Vagina (tissue), 2 donors: Measurements from ENCODE around the gene RNF212B. TPM values are rescaled to one million over a fixed set of nuclear protein-coding genes. Genes with fewer than 3 reads are reported as not detected.

Experiments used
- DNase-seq, 2 donors: peaks; one replicate each; pipeline ENCODE4 v3.0.0-alpha.2; 2017; ENCODE audit errors: extremely low spot score in 2 of 2
- H3K27ac ChIP-seq: fragments of 200-600 bp; sonication (generic); one replicate; pipeline ENCODE4 v1.5.1; 2019
- H3K27me3 ChIP-seq: fragments of 200-600 bp; sonication (generic); one replicate; pipeline ENCODE4 v1.5.1; 2019
- H3K36me3 ChIP-seq, 2 donors: fragments of 200-600 bp; sonication (generic); one replicate each; pipeline ENCODE4 v1.5.1; 2017 to 2019
- H3K4me1 ChIP-seq: fragments of 200-600 bp; sonication (generic); one replicate; pipeline ENCODE4 v1.5.1; 2019
- H3K4me3 ChIP-seq, 2 donors: fragments of 200-600 bp; sonication (generic); 1 replicate in 1 of 2; 2 replicates in 1 of 2; pipeline ENCODE4 v1.5.1; 2016 to 2019
- H3K9me3 ChIP-seq: fragments of 200-600 bp; sonication (generic); one replicate; pipeline ENCODE4 v1.5.1; 2019
- CTCF ChIP-seq, 3 experiments: fragments of 450-650 bp in 2 of 3; fragments of 200-600 bp in 1 of 3; sonication (generic) in 1 of 3; IDR thresholded peaks; one replicate each; pipeline ENCODE4 v1.5.1; 2017 to 2019; ENCODE audit warnings: antibody characterized with exemption in 3 of 3, mild to moderate bottlenecking in 2 of 3, moderate library complexity in 2 of 3
- POLR2A ChIP-seq, 2 donors: fragments of 450-650 bp; IDR thresholded peaks; one replicate each; pipeline ENCODE4 v1.6.1; 2017; ENCODE audit warnings: antibody characterized with exemption in 2 of 2, mild to moderate bottlenecking in 2 of 2, moderate library complexity in 2 of 2
- POLR2AphosphoS5 ChIP-seq, 2 donors: sonication (generic); formaldehyde crosslinking; IDR thresholded peaks; one replicate each; pipeline ENCODE4 v1.9.0; 2017; ENCODE audit warnings: antibody characterized with exemption in 2 of 2, mild to moderate bottlenecking in 2 of 2, low read depth in 1 of 2; ENCODE audit not compliant: insufficient read depth in 1 of 2
- intact Hi-C: fragments of 100-400 bp; cut with DNase I; formaldehyde crosslinking; loops from one replicate; pipeline ENCODE4 v1.15.1; 2023
- total RNA-seq: library from RNA; depleted of rRNA; stranded (reverse); fragments of >200 nt; gene quantifications from one replicate; pipeline ENCODE4 v1.2.3, GENCODE V29; 2016

RNF212B gene
- total RNA-seq, 1 donor from 2014 or later, result not detected

- intact Hi-C loops, result no loop called here
Measured at GRCh38 chr14:23206422-23207145, 31.2 kb upstream of the RNF212B start.

GRCh38 chr14:23207146-23207540 lies 30.6 kb upstream of the RNF212B start:
- Histone ChIP-seq H3K27ac (no peak overlapping the region), H3K27me3 (no peaks in the 10 kb centered on the region), H3K4me1 (no peaks in the 10 kb centered on the region), H3K4me3 (no peak overlapping the region), H3K36me3 (no peaks in the 10 kb centered on the region), H3K9me3 (no peaks in the 10 kb centered on the region)
- TF ChIP-seq POLR2A (IDR thresholded peaks at IDR 0.05) (no peak), POLR2AphosphoS5 (IDR thresholded peaks at IDR 0.05; ENCODE audit: insufficient read depth in 1 of 2, low read depth in 1 of 2) (no peak), CTCF (IDR thresholded peaks at IDR 0.05) (no peak)
- intact Hi-C loops, result no loop called here
- DNase-seq, result no peak

More at GRCh38 chr14:23206422-23207145, 31.2 kb upstream of the RNF212B start:
- H3K9me3 ChIP-seq, result no peaks in the 10 kb centered on the region
- no peaks in the 10 kb centered on the region for H3K36me3 ChIP-seq
- H3K27ac ChIP-seq, result no peak overlapping the region
- TF ChIP-seq POLR2AphosphoS5 (IDR thresholded peaks at IDR 0.05; ENCODE audit: insufficient read depth in 1 of 2, low read depth in 1 of 2) (no peak), CTCF (IDR thresholded peaks at IDR 0.05) (no peak), POLR2A (IDR thresholded peaks at IDR 0.05) (no peak)
- no peaks in the 10 kb centered on the region for H3K27me3 ChIP-seq
- no peak for DNase-seq
- H3K4me3 ChIP-seq, result no peak overlapping the region
- no peaks in the 10 kb centered on the region for H3K4me1 ChIP-seq

- intact Hi-C loops, result no loop called here
- Histone ChIP-seq H3K36me3 (no peaks in the 10 kb centered on the region), H3K4me1 (no peaks in the 10 kb centered on the region), H3K9me3 (no peaks in the 10 kb centered on the region), H3K4me3 (no peak overlapping the region), H3K27ac (no peak overlapping the region), H3K27me3 (no peaks in the 10 kb centered on the region)
- no peak for TF ChIP-seq CTCF (IDR thresholded peaks at IDR 0.05)
- no peak for TF ChIP-seq POLR2AphosphoS5 (IDR thresholded peaks at IDR 0.05; ENCODE audit: insufficient read depth in 1 of 2, low read depth in 1 of 2)
- TF ChIP-seq POLR2A (IDR thresholded peaks at IDR 0.05), result no peak
- DNase-seq, result no peak
Measured at GRCh38 chr14:23208324-23208723, 29.4 kb upstream of the RNF212B start.

DNA sequence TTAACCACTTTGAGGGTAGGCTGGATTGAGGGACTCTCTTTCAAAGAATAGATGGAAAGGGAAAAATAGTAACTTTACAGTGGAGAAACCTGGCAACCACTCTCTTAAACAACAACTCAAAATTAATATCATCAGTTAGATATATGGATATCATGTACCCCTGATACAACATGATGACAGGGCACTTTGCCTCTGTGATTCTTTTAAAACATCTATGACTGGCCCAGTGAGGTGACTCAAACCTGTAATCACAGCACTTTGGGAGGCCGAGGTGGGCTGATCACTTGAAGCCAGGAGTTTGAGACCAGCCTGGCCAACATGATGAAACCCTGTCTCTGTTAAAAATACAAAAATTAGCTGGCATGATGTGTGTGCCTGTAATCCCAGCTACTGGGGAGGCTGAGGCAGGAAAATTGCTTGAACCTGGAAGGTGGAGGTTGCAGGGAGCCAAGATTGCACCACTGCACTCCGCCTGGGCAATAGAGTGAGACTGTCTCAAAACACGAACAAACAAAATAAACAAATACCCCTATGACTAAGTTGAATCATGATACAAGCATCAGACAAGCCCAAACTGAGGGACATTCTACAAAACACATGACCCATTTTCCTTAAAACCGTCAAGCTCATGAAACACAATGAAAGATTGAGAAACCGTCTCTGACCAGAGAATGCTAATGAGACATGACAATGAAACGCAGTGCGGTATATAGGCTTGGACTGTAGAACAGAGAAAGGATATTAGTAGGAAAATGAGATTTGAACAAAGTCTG lies 27.9 kb upstream of the RNF212B start:
- Histone ChIP-seq H3K4me1 (no peaks in the 10 kb centered on the region), H3K36me3 (no peaks in the 10 kb centered on the region), H3K9me3 (no peaks in the 10 kb centered on the region), H3K4me3 (no peak overlapping the region), H3K27ac (no peak overlapping the region), H3K27me3 (no peaks in the 10 kb centered on the region)
- DNase-seq, result no peak
- intact Hi-C loops, result no loop called here
- TF ChIP-seq POLR2A (IDR thresholded peaks at IDR 0.05) (no peak), POLR2AphosphoS5 (IDR thresholded peaks at IDR 0.05; ENCODE audit: insufficient read depth in 1 of 2, low read depth in 1 of 2) (no peak), CTCF (IDR thresholded peaks at IDR 0.05) (no peak)

DNA sequence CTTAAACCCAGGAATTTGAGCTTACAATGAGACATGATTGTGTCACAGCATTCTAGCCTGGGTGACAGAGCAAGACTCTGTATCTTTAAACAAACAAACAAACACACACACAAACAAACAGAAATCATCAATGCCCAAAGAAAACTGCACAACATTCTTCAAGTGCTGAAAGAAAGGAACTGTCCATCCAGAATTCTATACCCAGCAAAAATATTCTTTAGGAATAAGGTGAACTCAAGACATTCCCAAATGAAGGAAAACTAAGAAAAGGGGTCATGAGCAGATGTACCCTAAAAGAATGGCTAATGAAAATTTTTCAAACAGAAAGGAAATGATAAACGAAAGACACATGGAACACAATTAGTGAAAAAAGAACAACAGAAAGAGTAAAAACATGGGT lies 22.3 kb upstream of the RNF212B start:
- Histone ChIP-seq H3K27ac (no peak overlapping the region), H3K9me3 (no peaks in the 10 kb centered on the region), H3K27me3 (no peaks in the 10 kb centered on the region), H3K4me3 (no peak overlapping the region), H3K36me3 (no peaks in the 10 kb centered on the region), H3K4me1 (no peaks in the 10 kb centered on the region)
- no peak for TF ChIP-seq POLR2A (IDR thresholded peaks at IDR 0.05)
- no peak for TF ChIP-seq POLR2AphosphoS5 (IDR thresholded peaks at IDR 0.05; ENCODE audit: insufficient read depth in 1 of 2, low read depth in 1 of 2)
- TF ChIP-seq CTCF (IDR thresholded peaks at IDR 0.05), result no peak
- no peak for DNase-seq
- intact Hi-C loops, result no loop called here
